HepG2 (cell line): ENCODE results near the gene VILL. TPM values are rescaled to one million over a fixed set of nuclear protein-coding genes. Genes with fewer than 3 reads are reported as not detected.

ENCODE experiments used
- CAMTA2 ChIP-seq: sonication (generic); formaldehyde crosslinking; IDR thresholded peaks from 2 replicates; pipeline ENCODE4 v1.4.0; 2020; ENCODE audit warnings: mild to moderate bottlenecking, missing genetic modification reagents, borderline replicate concordance
- ERF ChIP-seq: IDR thresholded peaks from 2 replicates; pipeline ENCODE4 v1.6.1; 2018; ENCODE audit warnings: missing biosample characterization, missing genetic modification reagents
- FIP1L1 ChIP-seq: fragments of 200-400 bp; formaldehyde crosslinking; IDR thresholded peaks from 2 replicates; pipeline ENCODE4 v1.6.1; 2018; ENCODE audit warnings: low read depth, mild to moderate bottlenecking, low read length, moderate library complexity, borderline replicate concordance; ENCODE audit not compliant: insufficient read depth
- FOXA1 ChIP-seq, 2 experiments: fragments of 450-650 bp in 1 of 2; sonication (generic) in 1 of 2; formaldehyde crosslinking in 1 of 2; IDR thresholded peaks; 2 replicates each; pipeline versions ENCODE4 v1.4.0 to v1.6.1; 2016 to 2020; ENCODE audit warnings: missing genetic modification reagents in 1 of 2
- FOXK1 ChIP-seq: sonication (generic); formaldehyde crosslinking; IDR thresholded peaks from 2 replicates; pipeline ENCODE4 v1.4.0; 2020; ENCODE audit warnings: low read depth, missing genetic modification reagents, borderline replicate concordance
- MYC ChIP-seq: sonication (generic); formaldehyde crosslinking; IDR thresholded peaks from 2 replicates; pipeline ENCODE4 v1.9.0; 2021; ENCODE audit warnings: missing genetic modification reagents, borderline replicate concordance
- NFYC ChIP-seq: IDR thresholded peaks from 2 replicates; pipeline ENCODE4 v1.6.1; 2016; ENCODE audit warnings: missing genetic modification reagents, missing compliant biosample characterization
- ZBTB7A ChIP-seq: sonication (generic); formaldehyde crosslinking; IDR thresholded peaks from 2 replicates; pipeline ENCODE4 v1.8.0; 2022; ENCODE audit warnings: mild to moderate bottlenecking, missing genetic modification reagents
- ZFX ChIP-seq: sonication (generic); formaldehyde crosslinking; IDR thresholded peaks from 2 replicates; pipeline ENCODE4 v1.4.0; 2020; ENCODE audit warnings: mild to moderate bottlenecking, low read depth, missing genetic modification reagents, moderate library complexity
- ZNF263 ChIP-seq: sonication (generic); formaldehyde crosslinking; IDR thresholded peaks from 2 replicates; pipeline ENCODE4 v1.4.0; 2020; ENCODE audit warnings: missing genetic modification reagents
- ZNF672 ChIP-seq: sonication (generic); formaldehyde crosslinking; IDR thresholded peaks from 2 replicates; pipeline ENCODE4 v1.8.1; 2022; ENCODE audit warnings: missing genetic modification reagents
- ZNF777 ChIP-seq: sonication (generic); formaldehyde crosslinking; IDR thresholded peaks from 2 replicates; pipeline ENCODE4 v1.4.0; 2020; ENCODE audit warnings: missing genetic modification reagents
- ZNF792 ChIP-seq: IDR thresholded peaks from 2 replicates; pipeline ENCODE4 v1.6.1; 2016
- ZNF883 ChIP-seq: sonication (generic); formaldehyde crosslinking; IDR thresholded peaks from 2 replicates; pipeline ENCODE4 v1.5.1; 2020; ENCODE audit warnings: mild to moderate bottlenecking, missing genetic modification reagents; ENCODE audit errors: not compliant biosample characterization
- ZSCAN25 ChIP-seq: sonication (generic); formaldehyde crosslinking; IDR thresholded peaks from 2 replicates; pipeline ENCODE4 v1.8.0; 2022; ENCODE audit warnings: mild to moderate bottlenecking, missing genetic modification reagents
- polyA plus RNA-seq, 8 experiments: library from polyadenylated mRNA; depleted of rRNA in 3 of 8; stranded (reverse) in 7 of 8; unstranded in 1 of 8; fragments of >200 nt; fragmentation: Illumina TruSeq in 4 of 8; extraction: Trizol in 4 of 8; gene quantifications; 2 replicates each; pipeline versions ENCODE4 v1.2.1 to v1.2.3, GENCODE V29; 2011 to 2016; ENCODE audit warnings: low read depth in 4 of 8, missing spikeins in 1 of 8, mixed read lengths in 1 of 8; ENCODE audit not compliant: insufficient read depth in 1 of 8
- total RNA-seq, 5 experiments: library from RNA; depleted of rRNA; stranded (reverse); fragments of >200 nt; fragmentation: Illumina TruSeq; extraction: Trizol; gene quantifications; 2 replicates each; pipeline ENCODE4 v1.2.3, GENCODE V29; 2016; ENCODE audit warnings: low read depth in 1 of 5
- TF ChIP-seq, protein P1 (sequence below): IDR thresholded peaks from 2 replicates; pipeline ENCODE4 v1.6.1; 2018; ENCODE audit warnings: missing genetic modification reagents
- TF ChIP-seq, protein P2 (sequence below): sonication (generic); formaldehyde crosslinking; IDR thresholded peaks from 2 replicates; pipeline ENCODE4 v1.4.0; 2020; ENCODE audit warnings: missing genetic modification reagents
- TF ChIP-seq, protein P3 (sequence below): sonication (generic); formaldehyde crosslinking; IDR thresholded peaks from 2 replicates; pipeline ENCODE4 v1.8.1; 2023; ENCODE audit warnings: mild to moderate bottlenecking, moderate library complexity, missing genetic modification reagents
- TF ChIP-seq, protein P4 (sequence below): sonication (generic); formaldehyde crosslinking; IDR thresholded peaks from 2 replicates; pipeline ENCODE4 v1.5.0; 2020; ENCODE audit warnings: mild to moderate bottlenecking, missing genetic modification reagents, moderate library complexity
- TF ChIP-seq, protein P5 (sequence below): IDR thresholded peaks from 2 replicates; pipeline ENCODE4 v1.6.1; 2016; ENCODE audit warnings: control low read depth

The VILL gene
- total and polyA plus RNA-seq, 2 of the 13 experiments (the other 11 are each of a cell fraction or from before 2014, with no cell fraction given): 3.2 to 5.3 TPM

DNA sequence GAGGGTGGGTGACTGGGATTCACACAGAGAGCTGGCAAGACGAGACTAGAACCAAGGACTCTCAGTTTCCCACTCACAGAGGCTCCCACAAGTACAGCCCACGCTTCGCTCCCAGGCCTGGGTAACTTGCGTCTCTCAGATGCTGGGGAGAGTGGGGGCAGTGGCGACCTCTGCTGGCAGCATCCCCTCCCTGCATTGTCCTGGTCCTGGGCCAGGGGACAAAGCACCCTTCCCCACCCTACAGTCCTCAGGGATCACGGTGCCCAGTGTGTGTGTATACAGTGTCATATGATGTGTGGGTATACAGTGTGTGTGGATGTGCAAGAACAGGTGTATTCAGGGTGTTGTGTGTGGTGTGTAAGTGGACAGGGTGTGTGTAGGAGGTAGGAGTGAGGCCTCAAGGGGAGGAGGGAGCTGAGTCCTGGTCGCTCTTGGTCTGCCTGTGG is 12.8 kb downstream of the VILL start (continued):
- peak; percentile 0 for TF ChIP-seq ZNF883 (CRISPR knock-in tag)
- TF ChIP-seq ZSCAN25 (CRISPR knock-in tag): peak; percentile 78
- peak; percentile 10; the same call in 1 of the 2 replicates for TF ChIP-seq ERF
- TF ChIP-seq NFYC (CRISPR knock-in tag): no peak
- TF ChIP-seq, protein P1, sequence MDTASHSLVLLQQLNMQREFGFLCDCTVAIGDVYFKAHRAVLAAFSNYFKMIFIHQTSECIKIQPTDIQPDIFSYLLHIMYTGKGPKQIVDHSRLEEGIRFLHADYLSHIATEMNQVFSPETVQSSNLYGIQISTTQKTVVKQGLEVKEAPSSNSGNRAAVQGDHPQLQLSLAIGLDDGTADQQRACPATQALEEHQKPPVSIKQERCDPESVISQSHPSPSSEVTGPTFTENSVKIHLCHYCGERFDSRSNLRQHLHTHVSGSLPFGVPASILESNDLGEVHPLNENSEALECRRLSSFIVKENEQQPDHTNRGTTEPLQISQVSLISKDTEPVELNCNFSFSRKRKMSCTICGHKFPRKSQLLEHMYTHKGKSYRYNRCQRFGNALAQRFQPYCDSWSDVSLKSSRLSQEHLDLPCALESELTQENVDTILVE (CRISPR knock-in tag): 0 out of 2 replicates have a peak, but pooled peaks have one; percentile 26
- TF ChIP-seq FOXA1 (IDR thresholded peaks at IDR 0.05): no peak
- 0 out of 2 replicates have a peak, but pooled peaks have one; percentile 10 for TF ChIP-seq FOXA1 (CRISPR knock-in tag; IDR thresholded peaks at IDR 0.05)
- peak; percentile 53; the same call in 1 of the 2 replicates for TF ChIP-seq ZFX
- TF ChIP-seq ZNF792 (CRISPR knock-in tag): no peak
- TF ChIP-seq, protein P2, sequence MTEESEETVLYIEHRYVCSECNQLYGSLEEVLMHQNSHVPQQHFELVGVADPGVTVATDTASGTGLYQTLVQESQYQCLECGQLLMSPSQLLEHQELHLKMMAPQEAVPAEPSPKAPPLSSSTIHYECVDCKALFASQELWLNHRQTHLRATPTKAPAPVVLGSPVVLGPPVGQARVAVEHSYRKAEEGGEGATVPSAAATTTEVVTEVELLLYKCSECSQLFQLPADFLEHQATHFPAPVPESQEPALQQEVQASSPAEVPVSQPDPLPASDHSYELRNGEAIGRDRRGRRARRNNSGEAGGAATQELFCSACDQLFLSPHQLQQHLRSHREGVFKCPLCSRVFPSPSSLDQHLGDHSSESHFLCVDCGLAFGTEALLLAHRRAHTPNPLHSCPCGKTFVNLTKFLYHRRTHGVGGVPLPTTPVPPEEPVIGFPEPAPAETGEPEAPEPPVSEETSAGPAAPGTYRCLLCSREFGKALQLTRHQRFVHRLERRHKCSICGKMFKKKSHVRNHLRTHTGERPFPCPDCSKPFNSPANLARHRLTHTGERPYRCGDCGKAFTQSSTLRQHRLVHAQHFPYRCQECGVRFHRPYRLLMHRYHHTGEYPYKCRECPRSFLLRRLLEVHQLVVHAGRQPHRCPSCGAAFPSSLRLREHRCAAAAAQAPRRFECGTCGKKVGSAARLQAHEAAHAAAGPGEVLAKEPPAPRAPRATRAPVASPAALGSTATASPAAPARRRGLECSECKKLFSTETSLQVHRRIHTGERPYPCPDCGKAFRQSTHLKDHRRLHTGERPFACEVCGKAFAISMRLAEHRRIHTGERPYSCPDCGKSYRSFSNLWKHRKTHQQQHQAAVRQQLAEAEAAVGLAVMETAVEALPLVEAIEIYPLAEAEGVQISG (CRISPR knock-in tag): peak; percentile 56; the same call in 1 of the 2 replicates
- 0 out of 2 replicates have a peak, but pooled peaks have one; percentile 23 for TF ChIP-seq ZNF777 (CRISPR knock-in tag)
- TF ChIP-seq, protein P3, sequence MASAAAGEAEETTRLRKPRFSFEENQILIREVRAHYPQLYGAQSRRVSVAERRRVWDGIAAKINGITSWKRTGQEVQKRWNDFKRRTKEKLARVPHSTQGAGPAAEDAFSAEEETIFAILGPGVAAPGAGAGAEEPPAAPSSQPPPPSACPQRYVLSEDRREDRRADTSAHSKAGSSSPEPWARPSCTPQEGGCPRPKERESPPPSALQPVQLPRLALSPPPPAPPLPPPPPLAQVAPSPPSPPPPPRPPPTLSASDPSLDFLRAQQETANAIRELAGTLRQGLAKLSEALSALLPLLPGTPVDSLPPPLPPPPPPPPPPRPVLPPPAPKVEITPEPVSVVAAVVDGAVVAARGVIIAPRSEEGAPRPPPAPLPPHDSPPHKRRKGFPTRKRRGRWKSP (CRISPR knock-in tag): 0 out of 2 replicates have a peak, but pooled peaks have one; percentile 48
- TF ChIP-seq FOXK1: peak; percentile 33; the same call in 1 of the 2 replicates
- peak; percentile 91; the same call in 1 of the 2 replicates for TF ChIP-seq ZNF263 (CRISPR knock-in tag)
- no peak for TF ChIP-seq FIP1L1
- TF ChIP-seq ZNF672 (CRISPR knock-in tag): no peak
- TF ChIP-seq MYC: 0 out of 2 replicates have a peak, but pooled peaks have one; percentile 48
- TF ChIP-seq CAMTA2 (CRISPR knock-in tag): no peak
- TF ChIP-seq, protein P4, sequence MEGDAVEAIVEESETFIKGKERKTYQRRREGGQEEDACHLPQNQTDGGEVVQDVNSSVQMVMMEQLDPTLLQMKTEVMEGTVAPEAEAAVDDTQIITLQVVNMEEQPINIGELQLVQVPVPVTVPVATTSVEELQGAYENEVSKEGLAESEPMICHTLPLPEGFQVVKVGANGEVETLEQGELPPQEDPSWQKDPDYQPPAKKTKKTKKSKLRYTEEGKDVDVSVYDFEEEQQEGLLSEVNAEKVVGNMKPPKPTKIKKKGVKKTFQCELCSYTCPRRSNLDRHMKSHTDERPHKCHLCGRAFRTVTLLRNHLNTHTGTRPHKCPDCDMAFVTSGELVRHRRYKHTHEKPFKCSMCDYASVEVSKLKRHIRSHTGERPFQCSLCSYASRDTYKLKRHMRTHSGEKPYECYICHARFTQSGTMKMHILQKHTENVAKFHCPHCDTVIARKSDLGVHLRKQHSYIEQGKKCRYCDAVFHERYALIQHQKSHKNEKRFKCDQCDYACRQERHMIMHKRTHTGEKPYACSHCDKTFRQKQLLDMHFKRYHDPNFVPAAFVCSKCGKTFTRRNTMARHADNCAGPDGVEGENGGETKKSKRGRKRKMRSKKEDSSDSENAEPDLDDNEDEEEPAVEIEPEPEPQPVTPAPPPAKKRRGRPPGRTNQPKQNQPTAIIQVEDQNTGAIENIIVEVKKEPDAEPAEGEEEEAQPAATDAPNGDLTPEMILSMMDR (CRISPR knock-in tag): peak; percentile 99
- TF ChIP-seq ZBTB7A (CRISPR knock-in tag): peak; percentile 77; the same call in 1 of the 2 replicates
- TF ChIP-seq, protein P5, sequence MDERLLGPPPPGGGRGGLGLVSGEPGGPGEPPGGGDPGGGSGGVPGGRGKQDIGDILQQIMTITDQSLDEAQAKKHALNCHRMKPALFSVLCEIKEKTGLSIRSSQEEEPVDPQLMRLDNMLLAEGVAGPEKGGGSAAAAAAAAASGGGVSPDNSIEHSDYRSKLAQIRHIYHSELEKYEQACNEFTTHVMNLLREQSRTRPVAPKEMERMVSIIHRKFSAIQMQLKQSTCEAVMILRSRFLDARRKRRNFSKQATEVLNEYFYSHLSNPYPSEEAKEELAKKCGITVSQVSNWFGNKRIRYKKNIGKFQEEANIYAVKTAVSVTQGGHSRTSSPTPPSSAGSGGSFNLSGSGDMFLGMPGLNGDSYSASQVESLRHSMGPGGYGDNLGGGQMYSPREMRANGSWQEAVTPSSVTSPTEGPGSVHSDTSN (CRISPR knock-in tag): no peak
